K562 (cell line): ENCODE measurements around the gene B9D2.
"Not testable (repeated sequence)": the region's sequence is repeated elsewhere in the genome, so short reads cannot be mapped to it uniquely, and the experiment has no call there.

Experiments
- ARNT ChIP-seq, 2 experiments: fragments of 450-650 bp; IDR thresholded peaks; 2 replicates each; pipeline ENCODE4 v1.6.1; 2016; ENCODE audit warnings: mild to moderate bottlenecking in 1 of 2
- CTCF ChIP-seq, 3 experiments: IDR thresholded peaks in 2 of 3; conservative IDR thresholded peaks in 1 of 3; 2 replicates each; pipeline ENCODE4 v1.5.1; 2011 to 2012; ENCODE audit warnings: low read length in 3 of 3, mild to moderate bottlenecking in 3 of 3, control low read depth in 2 of 3, improper control_type of control experiment in 1 of 3, inconsistent platforms in 1 of 3, low read depth in 1 of 3, mixed read lengths in 1 of 3, moderate library complexity in 1 of 3; ENCODE audit not compliant: insufficient read depth in 2 of 3
- HDAC8 ChIP-seq: fragments of 450-650 bp; IDR thresholded peaks from 2 replicates; pipeline ENCODE4 v1.6.1; 2016; ENCODE audit warnings: mild to moderate bottlenecking, missing genetic modification characterization, moderate library complexity, missing compliant biosample characterization
- NCOR1 ChIP-seq: fragments of 450-650 bp; IDR thresholded peaks from 2 replicates; pipeline ENCODE4 v1.6.1; 2016; ENCODE audit warnings: mild to moderate bottlenecking, moderate library complexity
- RFX5 ChIP-seq: IDR thresholded peaks from 2 replicates; pipeline ENCODE4 v1.6.1; 2011; ENCODE audit warnings: low read depth, mild to moderate bottlenecking, improper control_type of control experiment, low read length
- STAT6 ChIP-seq: sonication (generic); formaldehyde crosslinking; IDR thresholded peaks from 2 replicates; pipeline ENCODE4 v1.8.1; 2023; ENCODE audit warnings: mild to moderate bottlenecking, missing genetic modification reagents
- TRIM24 ChIP-seq, 2 experiments: fragments of 450-650 bp; IDR thresholded peaks; 2 replicates each; pipeline ENCODE4 v1.6.1; 2016

- TF ChIP-seq HDAC8; NCOR1; ARNT (IDR thresholded peaks at IDR 0.05); TRIM24 (IDR thresholded peaks at IDR 0.05); CTCF (IDR thresholded peaks at IDR 0.05 in 2 of 3, conservative IDR thresholded peaks at IDR 0.05 in 1 of 3; ENCODE audit: insufficient read depth in 2 of 3, low read depth in 1 of 3, low read length in 3 of 3); STAT6 (CRISPR knock-in tag); RFX5: not testable (repeated sequence)
Observed at GRCh38 chr19:41408846-41409245, 44.9 kb upstream of the B9D2 start.
